Pulmonary artery endothelial cell (primary cell): ENCODE measurements around the gene STAB1. TPM values are rescaled to one million over a fixed set of nuclear protein-coding genes. Genes with fewer than 3 reads are reported as not detected.
A peak's percentile ranks its signal among the peaks of the same experiment; 100 is the strongest.

Source experiments
- DNase-seq: peaks from one replicate; pipeline ENCODE4 v3.0.0-alpha.2; 2011; ENCODE audit warnings: low read depth, low spot score
- total RNA-seq: library from RNA; depleted of rRNA; stranded (reverse); fragments of >200 nt; gene quantifications from 2 replicates; pipeline ENCODE4 v1.2.3, GENCODE V29; 2014

Gene STAB1
- total RNA-seq, 1 donor from 2014 or later: 189 TPM

DNA sequence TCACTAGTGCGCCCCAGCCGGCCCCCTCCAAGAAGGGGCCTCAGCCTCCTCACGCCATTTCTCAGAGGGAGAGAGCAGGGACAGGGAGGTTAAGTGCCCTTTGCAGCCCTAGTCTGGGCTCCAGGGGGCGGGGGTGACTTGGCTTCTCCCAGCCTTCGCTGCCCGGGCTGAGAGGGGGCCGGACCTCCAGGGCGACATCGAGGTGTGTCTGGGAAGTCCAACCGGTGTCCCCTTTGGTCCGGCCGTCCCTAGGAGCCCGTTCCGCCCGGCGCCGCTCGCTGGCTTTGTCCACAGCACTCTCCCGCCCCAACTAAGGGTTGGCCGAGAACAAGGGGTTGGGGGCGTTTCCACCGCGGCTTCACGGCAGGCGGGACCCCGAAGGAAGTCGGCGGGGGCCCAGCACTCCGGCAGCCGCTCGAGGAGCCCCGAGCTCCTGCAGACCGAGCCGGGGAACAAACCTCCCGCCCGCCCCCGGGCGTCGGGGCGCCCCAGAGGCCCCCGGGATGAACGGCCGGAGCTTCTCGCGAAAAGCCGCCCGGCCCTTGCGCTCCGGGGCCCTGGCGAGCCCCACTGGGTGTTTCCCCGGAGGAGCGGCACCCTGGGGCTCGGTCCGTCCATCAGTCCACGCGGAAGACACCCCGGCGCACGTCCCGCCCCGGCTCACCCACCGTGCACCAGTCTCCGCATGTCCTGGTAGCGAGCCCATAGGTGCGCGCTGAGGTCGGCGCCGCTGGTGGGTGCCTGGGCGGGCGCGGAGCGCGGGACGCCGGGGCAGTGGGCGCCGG, 37.9 kb downstream of the STAB1 start:
- DNase-seq: no peak

DNA sequence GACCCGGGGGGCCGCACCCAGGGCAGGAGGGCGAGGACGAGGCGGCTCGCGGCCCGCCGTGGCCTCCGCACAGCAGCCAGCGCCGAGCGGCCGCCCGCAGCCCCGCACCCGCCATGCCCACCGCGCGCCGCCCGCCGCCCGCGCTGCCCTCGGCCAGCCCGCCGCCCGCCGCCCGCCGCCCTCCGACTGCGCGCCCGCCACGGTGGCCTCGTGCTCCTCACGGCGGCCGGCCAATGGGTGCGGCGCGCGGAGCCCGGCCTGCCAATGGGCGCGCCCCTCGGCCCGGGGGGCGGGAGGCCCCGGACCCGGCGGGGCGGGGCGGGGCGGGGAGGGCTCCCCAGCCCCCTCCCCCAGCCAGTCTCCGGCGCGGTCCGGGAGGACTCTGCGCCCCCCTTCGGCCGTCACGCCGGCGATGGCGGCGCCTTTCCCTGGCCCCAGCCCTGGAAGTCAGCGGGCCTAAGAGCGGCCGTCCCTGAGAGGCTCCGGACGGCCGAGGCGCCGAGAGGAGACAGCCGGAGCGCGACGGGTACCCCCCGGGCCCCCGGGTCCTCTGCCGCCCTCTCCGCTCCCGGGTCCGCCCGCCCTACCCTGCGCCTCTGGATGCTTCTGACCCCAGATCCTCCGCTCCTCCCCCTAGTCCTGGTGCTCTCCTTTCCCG, 38.6 kb downstream of the STAB1 start, which contains the start of gene NT5DC2:
Gene NT5DC2, minus strand, starts transcription at position 235 of the 658 bp plus-strand sequence. Its CDS starts 120 bp downstream, at position 115.
- DNase-seq: no peak

DNA sequence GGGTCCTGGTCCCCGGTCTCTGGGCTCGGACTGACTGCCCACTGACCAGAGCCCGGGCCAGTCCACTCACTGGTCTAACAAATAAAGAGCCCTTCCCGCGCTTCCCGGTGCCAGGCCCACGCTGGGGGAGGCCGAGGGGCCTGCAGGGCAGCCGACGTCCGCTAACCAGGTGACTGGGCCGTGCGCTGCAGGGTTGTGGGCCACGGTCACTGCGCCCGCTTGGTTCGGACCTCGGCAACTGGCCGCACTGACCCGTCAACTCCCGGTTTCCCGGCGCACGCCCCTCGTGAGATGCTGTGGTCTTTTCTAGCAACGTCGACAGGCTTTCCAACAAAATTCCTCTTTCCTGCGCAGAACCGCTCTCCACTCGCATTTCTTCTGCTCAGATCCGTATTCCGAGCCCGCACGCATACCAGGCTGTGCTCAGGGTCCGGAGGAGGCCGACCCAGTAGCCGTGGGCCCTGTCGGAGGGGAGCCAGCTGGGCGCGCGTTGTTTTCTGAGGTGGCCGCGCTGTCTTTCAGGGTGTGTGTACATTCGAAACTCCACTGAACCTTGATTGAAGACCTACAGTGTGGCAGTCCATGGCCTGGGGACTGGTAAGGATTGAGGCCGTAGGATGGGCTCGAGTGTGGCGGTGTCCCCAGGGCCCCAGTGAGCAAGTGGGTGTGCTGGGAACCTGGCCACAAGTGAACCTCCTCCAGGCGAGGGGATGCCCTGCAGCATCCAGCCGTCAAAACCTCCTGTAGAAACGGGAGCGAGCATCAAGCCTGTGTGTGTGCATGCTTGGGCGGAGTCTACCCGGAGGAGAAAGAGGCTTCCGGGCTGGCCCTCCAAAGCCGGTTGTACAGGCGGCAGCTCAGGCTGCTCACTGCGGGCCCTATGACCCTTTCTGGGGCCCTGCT, 39.4 kb downstream of the STAB1 start:
- no peak for DNase-seq

DNA sequence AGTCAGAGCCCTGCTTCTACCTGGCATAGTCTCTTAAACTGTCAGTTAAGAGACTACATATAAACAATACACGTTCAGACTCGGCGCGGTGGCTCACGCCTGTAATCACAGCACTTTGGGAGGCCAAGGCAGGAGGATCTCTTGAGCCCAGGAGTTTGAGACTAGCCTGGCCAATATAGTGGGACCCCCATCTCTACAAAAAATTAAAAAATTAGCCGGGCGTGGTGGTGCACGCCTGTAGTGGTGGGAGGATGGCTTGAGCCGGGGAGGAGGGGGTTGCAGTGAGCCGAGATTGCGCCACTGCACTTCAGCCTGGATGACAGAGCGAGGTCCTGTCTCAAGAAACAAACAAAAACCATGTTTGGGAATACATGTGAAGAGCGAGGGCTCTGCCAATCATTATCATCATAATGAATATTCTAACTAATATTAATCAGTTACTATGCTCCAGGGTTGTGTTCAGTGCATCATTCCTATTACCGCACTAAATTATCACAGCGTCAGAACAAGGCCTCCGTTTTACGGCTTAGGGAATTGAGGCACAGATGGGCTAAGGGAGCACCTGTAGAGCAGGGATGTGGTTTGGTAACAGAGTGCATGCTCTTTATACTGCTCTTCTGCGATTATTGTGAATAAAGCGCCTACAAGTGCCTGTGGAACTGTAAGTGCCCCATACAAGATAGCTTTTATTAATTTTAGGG, 40.4 kb downstream of the STAB1 start:
- no peak for DNase-seq

DNA sequence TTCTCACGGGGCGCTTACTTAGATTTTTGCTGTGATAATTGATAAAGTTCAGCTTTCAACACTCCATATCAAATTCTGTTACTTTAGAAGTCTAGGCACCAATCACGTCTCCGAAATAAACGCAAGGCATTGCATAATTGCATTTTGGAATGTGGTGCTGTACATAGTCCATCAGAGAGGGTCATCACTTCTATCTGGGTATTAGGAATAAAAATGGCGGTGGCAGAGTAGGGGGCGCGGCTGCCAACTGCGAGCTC, 40.9 kb downstream of the STAB1 start:
- DNase-seq: no peak

DNA sequence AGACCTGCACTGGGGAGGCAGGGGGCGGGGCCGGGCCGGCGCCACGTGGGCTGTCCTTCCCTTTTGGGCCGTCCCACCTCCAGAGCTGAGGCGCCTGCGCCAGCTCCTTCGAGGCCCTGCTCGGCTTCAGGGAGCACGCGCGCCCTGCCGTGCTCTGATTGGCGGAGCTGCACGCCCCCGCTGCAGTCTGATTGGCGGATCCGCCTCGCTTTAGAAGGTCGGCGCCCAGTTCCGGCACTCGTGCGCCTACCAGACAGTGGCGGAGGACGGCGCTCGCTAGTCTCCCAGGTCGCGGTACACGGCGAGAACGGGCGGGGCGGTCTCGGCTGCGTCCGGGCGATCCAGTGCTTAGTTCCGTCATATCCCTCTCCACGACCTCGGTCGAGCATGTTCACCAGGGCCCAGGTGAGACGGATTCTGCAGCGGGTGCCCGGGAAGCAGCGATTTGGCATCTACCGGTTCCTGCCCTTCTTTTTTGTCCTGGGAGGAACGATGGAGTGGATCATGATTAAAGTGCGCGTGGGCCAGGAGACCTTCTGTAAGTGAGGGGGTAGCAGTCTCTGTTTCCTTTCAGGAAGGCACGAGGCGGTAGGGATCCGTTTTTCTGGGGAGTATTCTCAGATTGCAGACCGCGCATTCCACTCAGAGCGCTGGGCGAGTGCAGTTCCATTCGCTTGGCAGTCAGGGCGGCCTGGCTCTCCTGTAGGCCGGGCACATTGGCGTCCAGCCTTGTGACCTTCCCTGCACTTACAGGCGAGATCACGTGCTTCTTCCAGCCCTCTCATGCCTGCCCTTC, 41.4 kb downstream of the STAB1 start, which contains the start of gene UQCC5:
Gene UQCC5, plus strand, starts transcription at position 237 of the 796 bp plus-strand sequence. Its CDS starts 151 bp downstream, at position 388.
- DNase-seq: peak; percentile 96

DNA sequence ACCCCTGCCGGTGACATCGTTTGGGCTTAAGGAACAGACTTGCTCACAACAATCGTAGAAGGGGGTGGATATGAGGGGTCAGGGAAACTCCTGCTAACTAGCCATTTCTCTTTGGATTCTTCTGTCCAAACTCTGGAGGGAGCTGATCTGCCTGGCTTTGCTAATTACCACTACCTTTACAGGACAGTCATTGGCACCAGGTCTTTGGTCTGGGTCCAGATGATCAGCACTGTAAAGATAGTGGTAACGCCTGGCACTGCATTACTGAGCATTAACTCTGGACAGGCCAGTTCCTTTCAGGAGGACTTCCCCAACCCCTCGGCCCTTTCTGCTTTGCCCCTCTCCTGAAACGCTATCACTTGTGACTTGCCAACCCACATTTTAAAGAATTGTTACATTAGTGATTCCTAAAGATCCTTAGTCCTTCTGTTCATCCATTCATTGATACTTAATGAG, 42.1 kb downstream of the STAB1 start:
- no peak for DNase-seq

DNA sequence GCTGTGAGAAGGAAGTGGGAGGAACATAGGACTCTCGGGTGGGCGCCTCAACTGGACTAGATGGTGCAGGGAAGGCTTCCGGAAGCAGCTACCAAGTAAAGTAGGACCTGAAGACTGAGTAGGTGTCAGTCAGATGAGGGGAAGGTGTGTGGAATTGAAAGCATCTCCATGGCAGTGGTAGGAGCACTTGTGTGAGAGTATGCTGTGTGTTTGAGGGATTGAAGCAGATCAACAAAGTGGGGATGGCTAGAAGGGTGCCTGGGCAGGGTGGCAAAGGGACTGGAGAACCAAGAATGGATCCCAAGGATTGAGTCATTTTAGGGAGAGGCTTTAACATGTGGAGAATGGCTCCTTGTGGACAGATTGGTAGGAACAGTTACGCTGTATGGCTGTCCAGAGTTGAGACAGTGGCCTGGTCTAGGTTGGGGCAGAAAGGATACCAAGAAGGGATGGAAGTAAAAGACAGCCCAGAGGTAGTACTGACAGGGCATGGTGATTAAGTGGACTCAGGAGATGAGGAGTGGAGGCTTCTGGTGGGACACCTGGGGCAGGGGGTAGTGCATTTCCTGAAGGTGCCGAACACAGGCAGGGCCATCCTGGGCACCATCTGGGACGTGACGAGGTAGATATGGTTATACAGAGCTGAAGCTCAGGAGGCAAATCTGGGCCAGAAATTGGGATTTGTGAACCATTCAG, 42.7 kb downstream of the STAB1 start:
- no peak for DNase-seq

DNA sequence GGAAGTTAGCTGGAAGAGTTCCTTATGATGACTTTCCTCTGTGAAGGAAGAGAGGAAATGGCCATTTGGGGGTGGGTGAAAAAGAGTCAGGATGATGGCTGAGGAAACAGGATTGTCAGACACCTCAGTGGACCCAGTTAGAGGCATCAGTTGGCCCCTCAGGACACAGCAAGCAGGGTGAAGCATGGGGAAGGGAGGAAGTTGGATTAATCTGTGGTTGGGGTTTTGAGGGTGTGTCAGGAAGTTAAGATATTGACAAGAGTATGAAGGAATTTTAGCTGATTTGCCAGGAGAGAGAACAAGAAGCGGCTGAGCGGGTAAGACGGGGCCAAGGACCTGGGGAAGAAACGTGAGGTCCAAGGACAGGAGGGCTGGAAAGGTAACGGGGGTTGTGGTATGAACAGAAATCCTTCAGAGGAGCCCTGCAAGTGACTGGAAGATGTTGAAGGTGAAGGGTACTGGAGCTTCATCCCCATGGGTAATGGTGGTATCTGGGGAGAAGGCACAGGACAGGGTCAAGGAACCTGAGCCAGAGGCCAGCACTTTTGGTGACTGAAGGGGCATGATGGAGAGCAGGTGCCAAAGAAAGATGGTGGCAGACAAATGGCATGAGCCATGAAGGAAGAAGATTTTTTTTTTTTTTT, 44.0 kb downstream of the STAB1 start:
- no peak for DNase-seq

DNA sequence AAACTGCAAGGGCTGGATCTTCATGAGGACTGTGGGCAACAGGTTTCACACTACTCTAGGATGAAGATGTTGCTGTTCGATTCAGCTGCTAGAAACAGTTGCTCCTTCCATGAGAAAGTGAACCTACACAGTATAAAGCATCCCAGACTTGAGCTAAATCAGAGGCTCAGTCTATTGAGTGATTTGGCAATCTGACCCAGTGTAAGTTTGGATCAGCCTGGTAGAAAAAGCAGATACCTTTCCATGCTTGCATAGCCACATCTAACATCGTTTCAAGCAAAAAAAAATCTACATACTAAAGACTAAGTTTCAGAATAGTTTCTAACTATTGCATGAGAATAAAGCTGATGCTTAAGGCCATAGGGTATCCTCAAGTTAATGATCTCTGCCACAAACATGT, 45.9 kb downstream of the STAB1 start:
- no peak for DNase-seq

DNA sequence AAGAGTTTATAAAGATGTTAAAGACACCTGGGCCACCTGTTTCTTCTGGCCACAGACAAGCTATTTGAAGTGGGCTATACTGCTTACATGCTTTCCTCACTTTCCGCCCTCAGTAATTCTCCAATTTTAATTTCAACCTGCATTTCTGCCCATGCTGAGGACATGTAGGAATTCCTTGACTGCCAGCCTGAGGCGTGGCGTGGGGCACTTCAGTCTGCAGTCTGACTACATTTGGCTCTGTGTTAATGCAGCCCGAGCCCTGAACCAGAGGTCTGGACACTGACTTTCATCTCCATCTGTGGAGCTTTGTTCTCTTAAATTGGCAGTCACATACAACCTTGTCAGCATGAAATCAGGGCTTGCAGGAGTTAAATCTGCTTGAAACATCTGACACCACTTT, 49.8 kb downstream of the STAB1 start:
- no peak for DNase-seq

DNA sequence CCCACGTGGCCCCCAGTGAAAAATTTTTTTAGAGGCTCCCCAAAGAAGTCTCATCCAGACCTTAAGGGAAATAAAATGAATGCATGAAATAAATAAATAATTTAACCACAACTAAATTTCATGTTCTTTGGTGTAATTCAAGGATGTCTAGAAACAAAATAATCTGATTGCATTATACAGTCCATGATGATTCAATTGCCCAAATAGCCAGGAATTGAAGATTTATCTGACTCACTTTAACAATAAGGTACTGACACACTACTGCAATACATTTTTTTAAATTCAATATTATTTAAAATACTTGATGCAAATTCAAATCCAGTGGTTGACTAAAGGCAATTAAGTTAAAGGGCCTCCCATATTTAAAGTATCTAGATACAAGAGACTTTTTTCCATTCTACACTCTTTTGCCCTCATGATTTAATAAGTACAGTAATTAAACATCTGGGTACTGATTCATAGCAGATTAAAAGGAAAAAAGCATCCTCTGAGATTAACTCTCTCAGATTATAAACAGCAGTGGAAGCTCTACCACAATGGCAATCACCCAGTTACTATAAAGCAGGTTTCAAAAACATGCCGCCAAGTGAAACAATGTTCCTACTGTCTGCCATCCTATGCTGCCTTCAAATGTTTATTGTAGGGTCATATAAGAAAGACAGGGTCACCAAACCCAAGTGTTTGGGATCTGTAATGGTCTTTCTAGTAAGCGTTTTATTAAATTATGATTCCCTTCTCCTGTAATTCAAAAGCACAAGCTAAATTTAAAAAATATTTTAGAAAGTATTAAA, 51.2 kb downstream of the STAB1 start:
- no peak for DNase-seq

DNA sequence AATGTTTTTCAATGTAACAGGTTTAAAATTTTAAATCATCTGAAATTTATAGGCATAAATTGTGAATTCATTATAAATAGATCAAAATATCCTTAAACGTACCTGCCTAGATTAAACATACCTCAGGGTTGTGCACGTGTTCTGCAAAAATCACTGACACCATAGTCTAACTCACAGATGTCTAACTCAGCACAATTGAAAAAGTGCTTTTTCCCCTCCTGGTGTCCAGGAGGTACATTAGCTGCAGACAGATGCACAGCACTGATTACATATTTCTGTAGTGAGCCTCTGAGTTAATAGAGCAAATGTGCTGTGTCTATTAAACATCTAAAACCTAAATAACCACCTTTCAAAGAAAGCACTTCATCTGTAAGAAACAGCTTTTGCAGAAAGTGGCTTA, 52.0 kb downstream of the STAB1 start:
- no peak for DNase-seq

DNA sequence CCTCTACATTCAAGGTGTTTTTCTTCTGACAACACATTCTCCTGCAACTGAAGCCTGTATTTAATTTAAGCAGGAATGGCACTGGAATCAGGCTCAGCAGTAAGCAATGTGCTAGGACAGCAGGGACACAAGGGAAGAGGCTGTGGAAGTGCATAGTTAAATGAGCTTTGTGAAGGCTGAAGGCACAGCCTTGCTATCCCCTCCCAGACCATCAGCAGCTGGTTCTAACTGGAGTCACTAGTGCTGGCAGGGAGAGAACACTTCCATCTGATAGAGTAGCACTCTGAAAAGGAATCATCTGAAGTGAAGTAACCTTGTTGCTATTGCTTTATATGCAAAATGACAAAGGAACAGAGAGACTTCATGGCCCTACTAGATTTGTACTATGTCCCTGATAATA, 56.0 kb downstream of the STAB1 start:
- DNase-seq: no peak

DNA sequence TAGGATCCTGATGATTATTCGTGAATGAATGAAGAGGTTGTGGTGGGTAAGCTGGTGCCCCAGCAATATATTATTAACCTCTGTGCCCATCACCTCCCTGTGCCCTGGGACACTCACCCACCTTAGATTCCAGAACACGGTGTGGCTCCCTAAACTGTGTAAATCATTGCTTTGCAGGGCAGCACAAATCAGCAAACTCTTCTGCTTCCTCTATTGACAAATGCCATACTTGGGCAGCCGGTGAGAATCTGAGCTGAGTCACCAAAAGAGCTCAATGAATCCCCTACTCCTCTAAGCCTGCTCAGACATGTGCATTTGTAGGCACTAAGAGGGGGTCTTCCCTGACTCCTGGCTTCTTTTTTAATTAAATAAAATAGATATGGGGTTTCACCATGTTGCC, 57.0 kb downstream of the STAB1 start:
- DNase-seq: no peak

DNA sequence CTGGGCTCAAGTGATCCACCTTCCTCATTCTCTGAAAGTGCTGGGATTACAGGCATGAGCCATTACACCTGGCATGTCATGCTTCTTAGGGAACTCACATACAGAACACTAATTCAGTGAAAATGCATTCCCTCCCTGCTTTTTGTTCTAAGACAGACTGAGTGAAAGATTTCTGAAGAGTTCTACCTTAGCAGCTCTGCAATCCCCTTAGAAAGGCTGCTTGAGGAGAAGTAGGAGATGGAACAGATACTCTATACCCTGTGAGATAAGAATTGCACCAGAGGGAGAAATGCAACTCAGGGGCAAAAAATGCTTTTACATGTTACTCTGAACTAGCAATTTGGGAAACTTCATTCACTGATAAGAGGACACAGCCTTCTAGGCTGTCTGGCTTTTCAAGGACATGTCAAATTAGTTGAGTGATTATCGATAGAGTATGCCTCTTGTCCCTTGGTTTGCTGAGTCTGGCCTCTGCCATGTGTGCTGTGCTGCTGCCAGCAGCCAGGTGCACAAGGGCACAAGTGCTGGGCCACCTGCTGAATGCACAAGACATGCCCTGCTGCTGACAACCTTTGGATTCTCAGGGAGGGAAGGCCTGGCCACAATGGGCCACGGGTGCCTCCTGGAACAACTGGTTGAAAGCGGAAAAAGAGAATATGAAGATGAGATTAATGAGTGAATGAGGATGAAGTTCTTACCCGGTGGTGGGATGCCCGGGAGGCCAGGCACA, 59.1 kb downstream of the STAB1 start:
- no peak for DNase-seq

DNA sequence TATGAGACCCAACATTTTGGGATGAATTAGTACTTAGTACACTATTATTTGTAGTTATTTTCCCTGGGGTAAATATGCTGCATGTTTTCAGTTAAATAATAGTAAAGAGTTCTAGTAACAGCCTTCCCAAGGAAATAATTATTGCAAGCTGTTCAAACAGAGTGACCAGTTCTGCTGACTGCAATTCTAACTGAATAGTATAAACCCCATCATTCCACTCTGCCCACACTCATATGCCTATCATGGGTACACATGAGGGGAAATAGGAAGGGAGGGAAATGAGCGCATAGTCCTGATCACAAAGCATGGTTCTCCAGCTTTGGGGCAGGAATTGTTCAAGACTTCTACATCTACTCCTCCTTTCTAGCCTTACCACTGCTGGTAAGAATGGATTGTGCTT, 59.9 kb downstream of the STAB1 start:
- DNase-seq: no peak
